Measurements from ENCODE around the gene AKAP12. TPM values are rescaled to one million over a fixed set of nuclear protein-coding genes. Genes with fewer than 3 reads are reported as not detected.
"Not testable (repeated sequence)": the region's sequence is repeated elsewhere in the genome, so short reads cannot be mapped to it uniquely, and the experiment has no call there.

Gene AKAP12
- total RNA-seq, 1 donor from 2014 or later, result 138 TPM

- TF ChIP-seq CTCF (conservative IDR thresholded peaks at IDR 0.05), result no peak
- H3K9me3 Mint-ChIP-seq, result peaks cover 5% of the 10 kb centered on the region
- peak overlapping the region; percentile 23 for H3K27ac Mint-ChIP-seq
- H3K4me3 Mint-ChIP-seq, result no peak overlapping the region
- H3K27me3 Mint-ChIP-seq, result no peaks in the 10 kb centered on the region
- peaks cover 24% of the 10 kb centered on the region for H3K4me1 Mint-ChIP-seq (ENCODE audit: unreplicated experiment)
- peaks cover 21% of the 10 kb centered on the region for H3K36me3 Mint-ChIP-seq
- no peak for DNase-seq (ENCODE audit: extremely low spot score, unreplicated experiment)
These were observed 136.7 kb downstream of the AKAP12 start for GRCh38 chr6:151376440-151376839.

- DNase-seq (ENCODE audit: extremely low spot score, unreplicated experiment), result no peak
- no peak overlapping the region for H3K4me3 Mint-ChIP-seq
- H3K9me3 Mint-ChIP-seq, result peaks cover 5% of the 10 kb centered on the region
- no peak for TF ChIP-seq CTCF (conservative IDR thresholded peaks at IDR 0.05)
- peaks cover 21% of the 10 kb centered on the region for H3K4me1 Mint-ChIP-seq (ENCODE audit: unreplicated experiment)
- peaks cover 14% of the 10 kb centered on the region for H3K36me3 Mint-ChIP-seq
- no peaks in the 10 kb centered on the region for H3K27me3 Mint-ChIP-seq
- no peak overlapping the region for H3K27ac Mint-ChIP-seq
These were observed 137.3 kb downstream of the AKAP12 start for GRCh38 chr6:151377095-151377494.

GRCh38 chr6:151379933-151380847 lies 140.4 kb downstream of the AKAP12 start:
- peaks cover 16% of the 10 kb centered on the region for H3K4me1 Mint-ChIP-seq (ENCODE audit: unreplicated experiment)
- peaks cover 14% of the 10 kb centered on the region for H3K36me3 Mint-ChIP-seq
- no peaks in the 10 kb centered on the region for H3K27me3 Mint-ChIP-seq
- no peak for TF ChIP-seq CTCF (conservative IDR thresholded peaks at IDR 0.05)
- no peak for DNase-seq (ENCODE audit: extremely low spot score, unreplicated experiment)
- H3K4me3 Mint-ChIP-seq, result no peak overlapping the region
- peaks cover 5% of the 10 kb centered on the region for H3K9me3 Mint-ChIP-seq
- peak overlapping the region; percentile 13 for H3K27ac Mint-ChIP-seq

GRCh38 chr6:151380848-151381205 lies 141.1 kb downstream of the AKAP12 start:
- Mint-ChIP-seq H3K36me3 (peaks cover 13% of the 10 kb centered on the region), H3K27me3 (no peaks in the 10 kb centered on the region), H3K4me3 (no peak overlapping the region), H3K4me1 (ENCODE audit: unreplicated experiment) (peaks cover 16% of the 10 kb centered on the region), H3K9me3 (peaks cover 5% of the 10 kb centered on the region), H3K27ac (peak overlapping the region; percentile 13)
- no peak for TF ChIP-seq CTCF (conservative IDR thresholded peaks at IDR 0.05)
- DNase-seq (ENCODE audit: extremely low spot score, unreplicated experiment), result no peak

- H3K9me3 Mint-ChIP-seq, result no peaks in the 10 kb centered on the region
- DNase-seq (ENCODE audit: extremely low spot score, unreplicated experiment), result no peak
- TF ChIP-seq CTCF (conservative IDR thresholded peaks at IDR 0.05), result no peak
- H3K36me3 Mint-ChIP-seq, result peaks cover 6% of the 10 kb centered on the region
- no peaks in the 10 kb centered on the region for H3K27me3 Mint-ChIP-seq
- no peak overlapping the region for H3K27ac Mint-ChIP-seq
- H3K4me1 Mint-ChIP-seq (ENCODE audit: unreplicated experiment), result peaks cover 16% of the 10 kb centered on the region
- H3K4me3 Mint-ChIP-seq, result no peak overlapping the region
These were observed 142.0 kb downstream of the AKAP12 start for GRCh38 chr6:151381722-151382121.

GRCh38 chr6:151382631-151383030 lies 142.9 kb downstream of the AKAP12 start:
- H3K27me3 Mint-ChIP-seq; H3K9me3 Mint-ChIP-seq; H3K27ac Mint-ChIP-seq; H3K36me3 Mint-ChIP-seq; H3K4me3 Mint-ChIP-seq; DNase-seq (ENCODE audit: extremely low spot score, unreplicated experiment): not testable (repeated sequence)
- H3K4me1 Mint-ChIP-seq (ENCODE audit: unreplicated experiment), result peaks cover 16% of the 10 kb centered on the region

All from type B pancreatic cell (in vitro differentiated cells).